Measurements from ENCODE around the gene B3GNT5.

- no peak for TF ChIP-seq TAF1 (IDR thresholded peaks at IDR 0.05; ENCODE audit: borderline replicate concordance, insufficient read depth, low read length)
- TF ChIP-seq POLR2AphosphoS5 (IDR thresholded peaks at IDR 0.05; ENCODE audit: low read depth, low read length), result no peak
- TF ChIP-seq SIN3A (IDR thresholded peaks at IDR 0.05; ENCODE audit: borderline replicate concordance, insufficient read depth, low read length), result no peak
Observed at GRCh38 chr3:183268366-183268765, 15.3 kb downstream of the B3GNT5 start.
